HEK293 (cell line): Measurements from ENCODE around the gene CD274.

Experiments used
- SETDB1 ChIP-seq: IDR thresholded peaks from one replicate; pipeline ENCODE4 v1.6.1; 2017; ENCODE audit warnings: mild to moderate bottlenecking, low read length, moderate library complexity, mixed read lengths; ENCODE audit not compliant: insufficient read length
- ZBTB20 ChIP-seq: fragments of 450-650 bp; formaldehyde crosslinking; IDR thresholded peaks from 2 replicates; pipeline ENCODE4 v1.5.1; 2016; ENCODE audit warnings: missing biosample characterization, missing genetic modification characterization
- ZBTB49 ChIP-seq: fragments of 450-650 bp; formaldehyde crosslinking; IDR thresholded peaks from 2 replicates; pipeline ENCODE4 v1.5.1; 2016; ENCODE audit warnings: missing biosample characterization, missing genetic modification characterization, low read depth
- ZNF10 ChIP-seq: fragments of 450-650 bp; formaldehyde crosslinking; IDR thresholded peaks from 2 replicates; pipeline ENCODE4 v1.5.1; 2017; ENCODE audit warnings: missing biosample characterization, missing genetic modification characterization
- ZNF239 ChIP-seq: fragments of 450-650 bp; formaldehyde crosslinking; IDR thresholded peaks from 2 replicates; pipeline ENCODE4 v1.5.1; 2016; ENCODE audit warnings: missing biosample characterization, missing genetic modification characterization
- ZNF629 ChIP-seq: fragments of 450-650 bp; formaldehyde crosslinking; IDR thresholded peaks from 2 replicates; pipeline ENCODE4 v1.5.1; 2017; ENCODE audit warnings: missing biosample characterization, missing genetic modification characterization
- TF ChIP-seq, protein P1 (sequence below): fragments of 450-650 bp; formaldehyde crosslinking; IDR thresholded peaks from 2 replicates; pipeline ENCODE4 v1.5.1; 2016; ENCODE audit warnings: missing biosample characterization, missing genetic modification characterization

GRCh38 chr9:5481322-5482040 lies 31.1 kb downstream of the CD274 start:
- TF ChIP-seq ZBTB49 (tag by site-specific recombination): no peak
- TF ChIP-seq, protein P1, sequence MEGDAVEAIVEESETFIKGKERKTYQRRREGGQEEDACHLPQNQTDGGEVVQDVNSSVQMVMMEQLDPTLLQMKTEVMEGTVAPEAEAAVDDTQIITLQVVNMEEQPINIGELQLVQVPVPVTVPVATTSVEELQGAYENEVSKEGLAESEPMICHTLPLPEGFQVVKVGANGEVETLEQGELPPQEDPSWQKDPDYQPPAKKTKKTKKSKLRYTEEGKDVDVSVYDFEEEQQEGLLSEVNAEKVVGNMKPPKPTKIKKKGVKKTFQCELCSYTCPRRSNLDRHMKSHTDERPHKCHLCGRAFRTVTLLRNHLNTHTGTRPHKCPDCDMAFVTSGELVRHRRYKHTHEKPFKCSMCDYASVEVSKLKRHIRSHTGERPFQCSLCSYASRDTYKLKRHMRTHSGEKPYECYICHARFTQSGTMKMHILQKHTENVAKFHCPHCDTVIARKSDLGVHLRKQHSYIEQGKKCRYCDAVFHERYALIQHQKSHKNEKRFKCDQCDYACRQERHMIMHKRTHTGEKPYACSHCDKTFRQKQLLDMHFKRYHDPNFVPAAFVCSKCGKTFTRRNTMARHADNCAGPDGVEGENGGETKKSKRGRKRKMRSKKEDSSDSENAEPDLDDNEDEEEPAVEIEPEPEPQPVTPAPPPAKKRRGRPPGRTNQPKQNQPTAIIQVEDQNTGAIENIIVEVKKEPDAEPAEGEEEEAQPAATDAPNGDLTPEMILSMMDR (tag by site-specific recombination): no peak
- TF ChIP-seq ZNF239 (tag by site-specific recombination): no peak
- no peak for TF ChIP-seq ZNF10 (tag by site-specific recombination)
- TF ChIP-seq ZBTB20: no peak
- TF ChIP-seq ZNF629 (tag by site-specific recombination): no peak
- TF ChIP-seq SETDB1: no peak
